Kidney (tissue), 14 donors: ENCODE results near the gene PRDM1. TPM values are rescaled to one million over a fixed set of nuclear protein-coding genes. Genes with fewer than 3 reads are reported as not detected.

Experiments used
- DNase-seq, 5 donors: peaks; one replicate each; pipeline ENCODE4 v3.0.0-alpha.2; 2013 to 2020
- FAIRE-seq: peaks from 2 replicates; lab custom pipeline; 2012; peaks lifted over from hg19 to GRCh38; lab: Jason Lieb, UNC
- H3K27ac ChIP-seq, 2 donors: one replicate each; pipeline ENCODE4 v1.7.0; 2013; ENCODE audit warnings: low read depth in 2 of 2, low read length in 2 of 2, inconsistent platforms in 1 of 2
- H3K27me3 ChIP-seq: one replicate; pipeline ENCODE4 v1.7.1; 2013; ENCODE audit warnings: low read length, inconsistent platforms; ENCODE audit not compliant: control insufficient read depth, insufficient read depth
- H3K36me3 ChIP-seq, 3 donors: one replicate each; pipeline versions ENCODE4 v1.7.0 to v1.7.1; 2013; ENCODE audit warnings: low read length in 3 of 3, control low read depth in 1 of 3, inconsistent platforms in 1 of 3; ENCODE audit not compliant: insufficient read depth in 3 of 3, control insufficient read depth in 2 of 3
- H3K4me1 ChIP-seq, 3 donors: one replicate each; pipeline versions ENCODE4 v1.7.0 to v1.7.1; 2013; ENCODE audit warnings: low read length in 3 of 3, inconsistent platforms in 1 of 3, low read depth in 1 of 3; ENCODE audit not compliant: control insufficient read depth in 2 of 3, insufficient read depth in 2 of 3
- H3K4me3 ChIP-seq, 3 donors: one replicate each; pipeline versions ENCODE4 v1.7.0 to v1.8.1; 2013; ENCODE audit warnings: low read length in 3 of 3, control low read depth in 1 of 3, inconsistent platforms in 1 of 3
- H3K9ac ChIP-seq, 3 donors: one replicate each; pipeline versions ENCODE4 v1.7.0 to v1.7.1; 2013; ENCODE audit warnings: low read length in 3 of 3, control low read depth in 1 of 3, inconsistent platforms in 1 of 3
- H3K9me3 ChIP-seq, 3 donors: one replicate each; pipeline versions ENCODE4 v1.7.0 to v1.7.1; 2013; ENCODE audit warnings: low read length in 3 of 3, control low read depth in 1 of 3, inconsistent platforms in 1 of 3; ENCODE audit not compliant: control insufficient read depth in 2 of 3, insufficient read depth in 1 of 3
- CTCF ChIP-seq: IDR thresholded peaks from 3 replicates; pipeline ENCODE4 v1.5.1; 2012; ENCODE audit warnings: mild to moderate bottlenecking, moderate library complexity, borderline replicate concordance; ENCODE audit not compliant: insufficient read depth; ENCODE audit errors: extremely low read depth
- intact Hi-C: fragments of 100-400 bp; cut with DNase I; formaldehyde crosslinking; loops from one replicate; pipeline ENCODE4 v1.11.1; 2022
- polyA plus RNA-seq: library from polyadenylated mRNA; stranded (reverse); fragments of 350-450 nt; fragmentation: Illumina TruSeq; extraction: RNeasy Lipid Tissue Mini Kit (QIAGEN cat#74804); gene quantifications from one replicate; pipeline ENCODE4 v1.2.3, GENCODE V29; 2014; ENCODE audit warnings: low read depth, low replicate concordance; ENCODE audit not compliant: insufficient read depth
- total RNA-seq: library from RNA; stranded (reverse); fragmentation: NEBNext Ultra II Directional; extraction: Animal tissue kit (Norgen Biotek cat#: 25700); gene quantifications from one replicate; pipeline ENCODE4 v1.2.1, GENCODE V29; 2021
- donor health status: control.
- donor health status: control.
- donor health status: control.
- donor health status: control.
- donor health status: control.
- donor health status: DM: yes; HTN: yes; CAD: no.
- donor health status: Normal renal cell carcinoma (clear cell type).

PRDM1 gene
- total and polyA plus RNA-seq, 2 donors from 2014 or later = 0.86 to 23.0 TPM

DNA sequence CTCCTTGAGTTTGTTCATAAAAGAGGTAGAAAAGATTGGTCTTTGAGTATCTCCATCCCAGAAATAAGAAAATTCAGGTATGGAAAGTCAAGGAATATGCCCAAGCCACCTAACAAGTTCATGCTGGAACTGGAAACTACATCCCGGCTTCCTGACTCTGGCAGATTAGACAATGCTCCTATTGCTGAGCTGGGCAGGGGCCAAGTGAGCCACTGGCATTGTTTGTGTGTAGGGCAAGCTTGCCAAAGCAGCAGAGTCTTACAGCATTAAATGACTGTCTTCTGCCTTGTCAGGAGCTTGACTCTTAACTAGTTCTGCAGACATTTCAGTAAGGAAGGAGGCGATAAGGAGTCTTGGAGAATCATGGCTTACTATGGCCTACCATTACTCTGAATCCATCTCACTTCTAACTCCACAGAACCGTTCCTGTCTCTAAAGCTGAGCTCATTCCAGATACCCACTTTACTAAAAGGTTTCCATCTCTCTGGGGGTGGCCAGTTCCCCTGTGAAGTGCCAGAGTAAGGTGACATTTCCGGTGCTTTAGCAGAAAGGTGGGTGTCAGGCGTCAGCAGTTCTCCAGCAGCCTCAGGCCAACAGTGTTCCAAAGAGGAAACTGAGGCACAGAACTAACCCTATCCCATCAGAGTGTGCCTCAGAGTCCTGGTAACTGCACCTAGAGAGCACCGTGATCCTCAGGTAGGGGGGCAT lies 30.1 kb downstream of the PRDM1 start:
- intact Hi-C loops = no loop called here
- no peak for TF ChIP-seq CTCF
- FAIRE-seq (no peak), DNase-seq (no peak)
- Histone ChIP-seq H3K27ac (no peak overlapping the region), H3K4me1 (no peaks in the 10 kb centered on the region), H3K9me3 (peaks cover 0 to 3% (median 0%) of the 10 kb centered on the region in 3 donors), H3K9ac (no peak overlapping the region), H3K36me3 (no peaks in the 10 kb centered on the region), H3K4me3 (no peak overlapping the region), H3K27me3 (no peaks in the 10 kb centered on the region)

DNA sequence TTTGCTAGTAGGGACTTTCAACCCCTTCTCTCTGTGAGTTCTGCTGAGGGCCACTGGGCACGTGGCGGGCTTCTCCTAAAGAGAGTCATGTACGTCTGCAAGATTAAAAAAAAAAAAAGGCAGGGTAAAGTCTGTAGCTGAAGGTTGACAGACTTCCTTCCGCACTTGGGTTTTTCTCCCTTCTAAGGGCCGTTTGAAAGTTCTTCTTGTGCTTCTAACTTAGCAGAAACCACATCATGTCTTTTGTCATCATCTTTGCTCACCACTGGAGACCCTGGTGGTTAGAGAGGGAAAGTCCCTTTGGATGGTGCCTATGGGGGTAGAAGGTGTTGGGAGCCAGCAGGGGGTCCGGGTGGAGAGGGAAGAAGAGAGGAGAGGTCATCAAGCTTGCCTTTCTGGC lies 31.4 kb downstream of the PRDM1 start:
- no peak for TF ChIP-seq CTCF
- FAIRE-seq = no peak

GRCh38 chr6:106118835-106119431 lies 32.8 kb downstream of the PRDM1 start:
- H3K27me3 ChIP-seq = no peaks in the 10 kb centered on the region
- intact Hi-C loops = no loop called here
- H3K9me3 ChIP-seq = peaks cover 0 to 3% (median 0%) of the 10 kb centered on the region in 3 donors
- H3K27ac ChIP-seq = no peak overlapping the region
- no peaks in the 10 kb centered on the region for H3K4me1 ChIP-seq
- FAIRE-seq (no peak), DNase-seq (no peak)
- no peak overlapping the region for H3K9ac ChIP-seq
- no peaks in the 10 kb centered on the region for H3K36me3 ChIP-seq
- TF ChIP-seq CTCF = no peak
- H3K4me3 ChIP-seq = no peak overlapping the region

More for the DNA sequence above, 31.4 kb downstream of the PRDM1 start:
- no peak for DNase-seq
- Histone ChIP-seq H3K9me3 (peaks cover 0 to 3% (median 0%) of the 10 kb centered on the region in 3 donors), H3K27ac (no peak overlapping the region), H3K27me3 (no peaks in the 10 kb centered on the region), H3K9ac (no peak overlapping the region), H3K36me3 (no peaks in the 10 kb centered on the region), H3K4me3 (no peak overlapping the region), H3K4me1 (no peaks in the 10 kb centered on the region)
- intact Hi-C loops = no loop called here
